Gastroesophageal sphincter (tissue), 3 donors: ENCODE results near the gene PTPRN2.

Experiments used
- CTCF ChIP-seq, 4 experiments: fragments of 200-600 bp in 2 of 4; fragments of 450-650 bp in 2 of 4; sonication (generic) in 1 of 4; IDR thresholded peaks; one replicate each; pipeline ENCODE4 v1.5.1; 2017 to 2019; ENCODE audit warnings: antibody characterized with exemption in 4 of 4, mild to moderate bottlenecking in 2 of 4, moderate library complexity in 2 of 4
- POLR2AphosphoS5 ChIP-seq: sonication (generic); formaldehyde crosslinking; IDR thresholded peaks from one replicate; pipeline ENCODE4 v1.6.1; 2017; ENCODE audit warnings: antibody characterized with exemption

GRCh38 chr7:157952050-157952667, 635.5 kb downstream of the PTPRN2 start:
- no peak for TF ChIP-seq CTCF (IDR thresholded peaks at IDR 0.05)
- no peak for TF ChIP-seq POLR2AphosphoS5
